GF-D8 (cell line): ENCODE results near the gene KRTAP12-3.

ENCODE experiments used
- DNase-seq: peaks from one replicate; lab custom pipeline; 2025; lab: John Stamatoyannopoulos, UW

The KRTAP12-3 gene

GRCh38 chr21:44702973-44703730 is 45.4 kb downstream of the KRTAP12-3 start:
- DNase-seq, result no peak

- DNase-seq, result no peak
Measured at GRCh38 chr21:44703731-44704635, 46.3 kb downstream of the KRTAP12-3 start.

GRCh38 chr21:44704636-44705001 is 46.9 kb downstream of the KRTAP12-3 start:
- DNase-seq, result no peak

- DNase-seq, result no peak
Measured at GRCh38 chr21:44706026-44706705, 48.4 kb downstream of the KRTAP12-3 start.

GRCh38 chr21:44706706-44707581 is 49.2 kb downstream of the KRTAP12-3 start:
- no peak for DNase-seq
